ENCODE measurements around the gene TRMT1L. TPM values are rescaled to one million over a fixed set of nuclear protein-coding genes. Genes with fewer than 3 reads are reported as not detected.

Gene TRMT1L
- total RNA-seq, 1 donor from 2014 or later: 13.5 TPM

DNA sequence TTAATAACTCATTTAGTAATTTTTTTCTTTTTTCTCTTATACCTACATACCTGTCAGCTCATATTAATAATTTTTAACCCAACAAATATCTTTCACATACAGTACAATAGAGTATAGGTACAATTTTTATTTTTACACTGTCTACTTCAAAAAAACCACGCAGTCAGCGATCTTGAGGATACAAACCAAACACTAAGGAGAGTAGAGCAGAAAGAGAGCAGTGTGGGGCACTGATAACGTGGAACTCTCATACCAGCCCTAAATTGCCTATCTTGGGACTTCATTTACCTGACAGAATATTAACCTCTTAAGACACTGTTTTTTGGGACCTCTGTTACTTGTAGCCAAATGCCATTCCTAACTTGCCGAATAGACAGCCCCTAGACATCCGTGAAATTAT is 5.5 kb downstream of the TRMT1L start:
- TF ChIP-seq, protein P1, sequence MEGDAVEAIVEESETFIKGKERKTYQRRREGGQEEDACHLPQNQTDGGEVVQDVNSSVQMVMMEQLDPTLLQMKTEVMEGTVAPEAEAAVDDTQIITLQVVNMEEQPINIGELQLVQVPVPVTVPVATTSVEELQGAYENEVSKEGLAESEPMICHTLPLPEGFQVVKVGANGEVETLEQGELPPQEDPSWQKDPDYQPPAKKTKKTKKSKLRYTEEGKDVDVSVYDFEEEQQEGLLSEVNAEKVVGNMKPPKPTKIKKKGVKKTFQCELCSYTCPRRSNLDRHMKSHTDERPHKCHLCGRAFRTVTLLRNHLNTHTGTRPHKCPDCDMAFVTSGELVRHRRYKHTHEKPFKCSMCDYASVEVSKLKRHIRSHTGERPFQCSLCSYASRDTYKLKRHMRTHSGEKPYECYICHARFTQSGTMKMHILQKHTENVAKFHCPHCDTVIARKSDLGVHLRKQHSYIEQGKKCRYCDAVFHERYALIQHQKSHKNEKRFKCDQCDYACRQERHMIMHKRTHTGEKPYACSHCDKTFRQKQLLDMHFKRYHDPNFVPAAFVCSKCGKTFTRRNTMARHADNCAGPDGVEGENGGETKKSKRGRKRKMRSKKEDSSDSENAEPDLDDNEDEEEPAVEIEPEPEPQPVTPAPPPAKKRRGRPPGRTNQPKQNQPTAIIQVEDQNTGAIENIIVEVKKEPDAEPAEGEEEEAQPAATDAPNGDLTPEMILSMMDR (IDR thresholded peaks at IDR 0.05; ENCODE audit: partially characterized antibody, unreplicated experiment): no peak
- Mint-ChIP-seq H3K4me3 (ENCODE audit: unreplicated experiment) (no peak overlapping the region), H3K36me3 (ENCODE audit: unreplicated experiment) (no peaks in the 10 kb centered on the region), H3K27me3 (ENCODE audit: unreplicated experiment) (no peaks in the 10 kb centered on the region), H3K4me1 (ENCODE audit: low read depth, unreplicated experiment) (peaks cover 4% of the 10 kb centered on the region), H3K27ac (ENCODE audit: unreplicated experiment) (no peak overlapping the region), H3K9me3 (ENCODE audit: unreplicated experiment) (no peaks in the 10 kb centered on the region)
- DNase-seq: no peak

DNA sequence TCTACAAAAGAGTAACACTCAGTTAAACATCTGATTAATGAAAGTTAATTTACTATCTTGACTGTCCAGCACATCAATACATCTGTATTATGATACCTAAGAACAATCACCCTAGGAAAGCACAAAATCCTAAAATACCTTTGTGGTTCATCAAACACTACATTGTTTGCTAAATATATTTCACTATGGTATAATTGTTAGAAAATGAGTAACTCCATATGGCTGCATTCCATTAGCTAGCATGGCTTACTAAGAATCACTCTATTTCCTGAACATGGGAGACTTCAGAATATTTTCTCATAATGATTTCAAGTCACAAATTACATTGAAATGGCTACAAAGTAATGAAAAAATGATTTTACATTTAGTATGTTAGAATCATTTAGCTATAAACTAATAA is 12.5 kb downstream of the TRMT1L start:
- Mint-ChIP-seq H3K4me1 (ENCODE audit: low read depth, unreplicated experiment) (no peaks in the 10 kb centered on the region), H3K9me3 (ENCODE audit: unreplicated experiment) (no peaks in the 10 kb centered on the region), H3K4me3 (ENCODE audit: unreplicated experiment) (no peak overlapping the region), H3K36me3 (ENCODE audit: unreplicated experiment) (no peaks in the 10 kb centered on the region), H3K27ac (ENCODE audit: unreplicated experiment) (no peak overlapping the region), H3K27me3 (ENCODE audit: unreplicated experiment) (no peaks in the 10 kb centered on the region)
- TF ChIP-seq, protein P1 (IDR thresholded peaks at IDR 0.05; ENCODE audit: partially characterized antibody, unreplicated experiment): no peak
- DNase-seq: no peak

DNA sequence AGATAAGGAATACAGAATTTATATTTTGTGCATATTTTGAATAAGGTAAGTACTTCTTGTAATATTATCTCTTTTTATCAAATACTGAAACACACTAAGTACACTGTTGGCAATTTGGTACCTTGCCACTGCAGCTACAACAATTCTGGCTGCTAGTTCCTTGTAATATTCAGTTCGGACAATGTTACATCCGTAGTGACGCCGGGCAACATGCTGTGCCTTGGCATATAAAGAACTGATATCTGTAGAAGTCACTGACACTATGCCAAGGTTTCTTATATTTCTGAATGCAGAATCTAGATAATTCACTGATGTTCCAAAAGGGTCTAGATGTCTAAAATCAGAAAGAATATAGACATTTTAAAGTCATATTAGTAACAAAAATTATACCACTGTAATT is 17.5 kb downstream of the TRMT1L start:
- no peaks in the 10 kb centered on the region for H3K36me3 Mint-ChIP-seq (ENCODE audit: unreplicated experiment)
- TF ChIP-seq, protein P1 (IDR thresholded peaks at IDR 0.05; ENCODE audit: partially characterized antibody, unreplicated experiment): no peak
- no peak for DNase-seq
- no peaks in the 10 kb centered on the region for H3K27me3 Mint-ChIP-seq (ENCODE audit: unreplicated experiment)
- no peak overlapping the region for H3K4me3 Mint-ChIP-seq (ENCODE audit: unreplicated experiment)
- no peaks in the 10 kb centered on the region for H3K4me1 Mint-ChIP-seq (ENCODE audit: low read depth, unreplicated experiment)
- H3K27ac Mint-ChIP-seq (ENCODE audit: unreplicated experiment): no peak overlapping the region
- no peaks in the 10 kb centered on the region for H3K9me3 Mint-ChIP-seq (ENCODE audit: unreplicated experiment)

DNA sequence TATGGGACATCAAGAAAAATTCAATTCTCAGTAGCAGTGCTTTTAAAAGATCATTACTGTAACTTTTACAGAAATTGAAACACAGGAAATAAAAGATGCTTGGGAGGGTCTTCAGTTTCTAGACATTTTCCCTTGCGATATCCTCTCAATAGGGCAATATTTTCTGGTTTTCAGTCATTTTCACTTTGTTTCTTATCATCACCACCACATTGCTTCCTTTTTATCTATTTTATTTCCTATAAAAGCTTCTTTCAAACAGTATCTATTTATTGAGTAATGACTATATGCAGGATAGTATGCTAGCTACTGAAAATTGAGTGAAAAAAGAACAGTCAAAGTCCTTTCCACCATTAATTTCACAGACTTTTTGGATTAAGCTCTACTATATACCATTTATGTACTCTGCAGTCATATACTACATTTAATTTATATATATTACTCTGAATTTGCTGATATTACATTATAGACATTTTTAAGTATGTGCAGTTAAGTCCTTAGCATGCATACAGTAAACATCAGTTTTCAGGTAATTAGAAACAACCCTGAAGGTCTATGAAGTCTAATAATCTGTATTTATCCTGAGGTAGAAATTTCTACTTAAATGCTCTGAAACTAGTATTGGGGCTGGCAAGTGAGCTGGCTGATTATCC is 18.7 kb downstream of the TRMT1L start:
- Mint-ChIP-seq H3K36me3 (ENCODE audit: unreplicated experiment) (peaks cover 5% of the 10 kb centered on the region), H3K27me3 (ENCODE audit: unreplicated experiment) (no peaks in the 10 kb centered on the region)

DNA sequence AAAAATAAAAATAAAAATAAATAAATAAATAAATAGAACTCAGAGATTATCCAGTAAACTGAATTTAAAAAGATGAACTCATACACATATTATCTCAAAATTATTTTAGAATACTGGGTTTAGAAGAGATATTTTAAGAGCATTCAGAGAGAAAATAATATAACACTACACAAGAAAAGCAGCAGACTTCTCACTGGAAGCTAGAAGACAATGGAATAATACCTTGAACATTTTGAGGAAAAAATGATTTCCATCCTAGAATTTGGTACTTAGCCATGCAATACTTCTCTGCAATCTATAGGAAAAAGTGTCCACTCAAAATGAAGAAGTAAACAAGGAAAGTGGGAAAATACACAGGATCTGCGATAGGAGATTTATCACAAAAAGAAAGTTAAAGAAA is 24.2 kb downstream of the TRMT1L start:
- TF ChIP-seq, protein P1 (IDR thresholded peaks at IDR 0.05; ENCODE audit: partially characterized antibody, unreplicated experiment): no peak
- no peak overlapping the region for H3K4me3 Mint-ChIP-seq (ENCODE audit: unreplicated experiment)
- no peaks in the 10 kb centered on the region for H3K27me3 Mint-ChIP-seq (ENCODE audit: unreplicated experiment)
- DNase-seq: no peak
- no peak overlapping the region for H3K27ac Mint-ChIP-seq (ENCODE audit: unreplicated experiment)
- H3K9me3 Mint-ChIP-seq (ENCODE audit: unreplicated experiment): no peaks in the 10 kb centered on the region
- H3K36me3 Mint-ChIP-seq (ENCODE audit: unreplicated experiment): peaks cover 10% of the 10 kb centered on the region
- H3K4me1 Mint-ChIP-seq (ENCODE audit: low read depth, unreplicated experiment): no peaks in the 10 kb centered on the region

More for the DNA sequence above, 18.7 kb downstream of the TRMT1L start:
- H3K4me1 Mint-ChIP-seq (ENCODE audit: low read depth, unreplicated experiment): no peaks in the 10 kb centered on the region
- no peak for DNase-seq
- TF ChIP-seq, protein P1 (IDR thresholded peaks at IDR 0.05; ENCODE audit: partially characterized antibody, unreplicated experiment): no peak
- H3K4me3 Mint-ChIP-seq (ENCODE audit: unreplicated experiment): no peak overlapping the region
- H3K27ac Mint-ChIP-seq (ENCODE audit: unreplicated experiment): no peak overlapping the region
- H3K9me3 Mint-ChIP-seq (ENCODE audit: unreplicated experiment): no peaks in the 10 kb centered on the region
